Activated T-cell treated with anti-CD3 and anti-CD28 coated beads, Interleukin-2, amount 50 U/mL, for 72 hours (primary cell): Measurements from ENCODE around the gene CAMK2G. TPM values are rescaled to one million over a fixed set of nuclear protein-coding genes. Genes with fewer than 3 reads are reported as not detected.
A peak's percentile ranks its signal among the peaks of the same experiment; 100 is the strongest.
"Not testable (repeated sequence)": the region's sequence is repeated elsewhere in the genome, so short reads cannot be mapped to it uniquely, and the experiment has no call there.

Experiments
- ATAC-seq, 2 donors: fragments of 150-1000 bp; cut with Tn5 transposase; replicated peaks in 1 of 2; 2 replicates each; pipeline ENCODE4 v1.10.0; 2021; ENCODE audit warnings: moderate library complexity in 2 of 2, mild to moderate bottlenecking in 1 of 2
- DNase-seq, 2 donors: peaks; one replicate each; pipeline ENCODE4 v3.0.0; 2021 to 2022; ENCODE audit warnings: mixed read lengths in 1 of 2
- H3K27ac Mint-ChIP-seq: one replicate; pipeline ENCODE4 v1.8.0; 2022; ENCODE audit warnings: mild to moderate bottlenecking, moderate library complexity, mixed read lengths
- H3K27me3 Mint-ChIP-seq: one replicate; pipeline ENCODE4 v1.8.0; 2022; ENCODE audit warnings: low read depth, mixed read lengths
- H3K36me3 Mint-ChIP-seq, 2 donors: one replicate each; pipeline ENCODE4 v1.8.0; 2022; ENCODE audit warnings: mixed read lengths in 2 of 2, mild to moderate bottlenecking in 1 of 2; ENCODE audit not compliant: insufficient read depth in 2 of 2
- H3K4me1 Mint-ChIP-seq: one replicate; pipeline ENCODE4 v1.8.0; 2022; ENCODE audit warnings: low read depth, mixed read lengths
- H3K4me3 Mint-ChIP-seq, 2 donors: one replicate each; pipeline ENCODE4 v1.8.0; 2022; ENCODE audit warnings: mild to moderate bottlenecking in 2 of 2, mixed read lengths in 2 of 2, moderate library complexity in 2 of 2
- H3K9me3 Mint-ChIP-seq, 2 donors: one replicate each; pipeline ENCODE4 v1.8.0; 2022; ENCODE audit warnings: mixed read lengths in 2 of 2
- total RNA-seq, 2 donors: library from RNA; stranded (reverse); gene quantifications; one replicate each; pipeline ENCODE4 v1.2.3, GENCODE V29; 2022

Gene CAMK2G
- total RNA-seq, 2 donors from 2014 or later: 25.0 to 30.3 TPM

GRCh38 chr10:73895381-73895780 is 21.0 kb upstream of the CAMK2G start:
- not testable (repeated sequence) for H3K27ac Mint-ChIP-seq, DNase-seq, H3K9me3 Mint-ChIP-seq, H3K4me1 Mint-ChIP-seq, H3K4me3 Mint-ChIP-seq, H3K36me3 Mint-ChIP-seq, ATAC-seq
- H3K27me3 Mint-ChIP-seq: peaks cover 25% of the 10 kb centered on the region

GRCh38 chr10:73894245-73894971 is 20.1 kb upstream of the CAMK2G start:
- no peak overlapping the region for H3K27ac Mint-ChIP-seq
- H3K9me3 Mint-ChIP-seq: no peaks in the 10 kb centered on the region
- H3K4me1 Mint-ChIP-seq: peaks cover 13% of the 10 kb centered on the region
- ATAC-seq: peak; percentile 82 to 95
- H3K36me3 Mint-ChIP-seq: no peaks in the 10 kb centered on the region
- no peak overlapping the region for H3K4me3 Mint-ChIP-seq
- peak; percentile 46 to 60 for DNase-seq
- peaks cover 21% of the 10 kb centered on the region for H3K27me3 Mint-ChIP-seq

- ATAC-seq (no peak), DNase-seq (no peak)
- Mint-ChIP-seq H3K27me3 (peaks cover 21% of the 10 kb centered on the region), H3K36me3 (no peaks in the 10 kb centered on the region), H3K9me3 (no peaks in the 10 kb centered on the region), H3K4me3 (no peak overlapping the region), H3K27ac (no peak overlapping the region), H3K4me1 (peaks cover 18% of the 10 kb centered on the region)
Measured at GRCh38 chr10:73893426-73893825, 19.1 kb upstream of the CAMK2G start.

- Mint-ChIP-seq H3K36me3 (no peaks in the 10 kb centered on the region), H3K4me1 (peaks cover 18% of the 10 kb centered on the region), H3K4me3 (no peak overlapping the region), H3K27me3 (peaks cover 21% of the 10 kb centered on the region), H3K9me3 (no peaks in the 10 kb centered on the region), H3K27ac (no peak overlapping the region)
- no peak for ATAC-seq
- no peak for DNase-seq
Measured at GRCh38 chr10:73892310-73893030, 18.1 kb upstream of the CAMK2G start.

- Mint-ChIP-seq H3K27ac (no peak overlapping the region), H3K36me3 (no peaks in the 10 kb centered on the region), H3K4me3 (no peak overlapping the region), H3K9me3 (no peaks in the 10 kb centered on the region), H3K4me1 (peaks cover 19% of the 10 kb centered on the region), H3K27me3 (peaks cover 27% of the 10 kb centered on the region)
- ATAC-seq (no peak), DNase-seq (no peak)
Measured at GRCh38 chr10:73891540-73891939, 17.2 kb upstream of the CAMK2G start.

- not testable (repeated sequence) for DNase-seq, H3K4me3 Mint-ChIP-seq, H3K36me3 Mint-ChIP-seq, H3K9me3 Mint-ChIP-seq, H3K27ac Mint-ChIP-seq, ATAC-seq
- Mint-ChIP-seq H3K4me1 (peaks cover 26% of the 10 kb centered on the region), H3K27me3 (peaks cover 27% of the 10 kb centered on the region)
Measured at GRCh38 chr10:73890830-73891229, 16.5 kb upstream of the CAMK2G start.

- Mint-ChIP-seq H3K4me1 (peaks cover 27% of the 10 kb centered on the region), H3K9me3 (no peaks in the 10 kb centered on the region), H3K27me3 (peaks cover 27% of the 10 kb centered on the region), H3K36me3 (no peaks in the 10 kb centered on the region), H3K4me3 (no peak overlapping the region), H3K27ac (no peak overlapping the region)
- DNase-seq: no peak
- ATAC-seq: no peak
Measured at GRCh38 chr10:73890261-73890660, 15.9 kb upstream of the CAMK2G start.

- H3K4me3 Mint-ChIP-seq, H3K9me3 Mint-ChIP-seq, DNase-seq, H3K27ac Mint-ChIP-seq, ATAC-seq, H3K36me3 Mint-ChIP-seq: not testable (repeated sequence)
- Mint-ChIP-seq H3K27me3 (peaks cover 27% of the 10 kb centered on the region), H3K4me1 (peaks cover 21% of the 10 kb centered on the region)
Measured at GRCh38 chr10:73889416-73889815, 15.1 kb upstream of the CAMK2G start.

- H3K4me1 Mint-ChIP-seq: peaks cover 17% of the 10 kb centered on the region
- no peaks in the 10 kb centered on the region for H3K36me3 Mint-ChIP-seq
- DNase-seq (peak; percentile 62 to 65), ATAC-seq (peak; percentile 88 to 91)
- H3K4me3 Mint-ChIP-seq: no peak overlapping the region
- H3K27me3 Mint-ChIP-seq: peaks cover 27% of the 10 kb centered on the region
- H3K27ac Mint-ChIP-seq: no peak overlapping the region
- no peaks in the 10 kb centered on the region for H3K9me3 Mint-ChIP-seq
Measured at GRCh38 chr10:73889014-73889413, 14.7 kb upstream of the CAMK2G start.

- H3K4me3 Mint-ChIP-seq: no peak overlapping the region
- H3K36me3 Mint-ChIP-seq: no peaks in the 10 kb centered on the region
- no peaks in the 10 kb centered on the region for H3K9me3 Mint-ChIP-seq
- no peak overlapping the region for H3K27ac Mint-ChIP-seq
- H3K27me3 Mint-ChIP-seq: peaks cover 25% of the 10 kb centered on the region
- no peak for ATAC-seq
- H3K4me1 Mint-ChIP-seq: peaks cover 17% of the 10 kb centered on the region
- DNase-seq: no peak
Measured at GRCh38 chr10:73888514-73888913, 14.2 kb upstream of the CAMK2G start.

GRCh38 chr10:73887294-73888039 is 13.1 kb upstream of the CAMK2G start:
- Mint-ChIP-seq H3K4me1 (peaks cover 17% of the 10 kb centered on the region), H3K36me3 (no peaks in the 10 kb centered on the region), H3K27me3 (peaks cover 15% of the 10 kb centered on the region), H3K9me3 (no peaks in the 10 kb centered on the region), H3K4me3 (no peak overlapping the region), H3K27ac (no peak overlapping the region)
- ATAC-seq (no peak), DNase-seq (no peak)

GRCh38 chr10:73886661-73887293 is 12.4 kb upstream of the CAMK2G start:
- peaks cover 8% of the 10 kb centered on the region for H3K27me3 Mint-ChIP-seq
- DNase-seq (no peak), ATAC-seq (no peak)
- no peak overlapping the region for H3K4me3 Mint-ChIP-seq
- no peak overlapping the region for H3K27ac Mint-ChIP-seq
- H3K36me3 Mint-ChIP-seq: no peaks in the 10 kb centered on the region
- peaks cover 17% of the 10 kb centered on the region for H3K4me1 Mint-ChIP-seq
- H3K9me3 Mint-ChIP-seq: no peaks in the 10 kb centered on the region

GRCh38 chr10:73886085-73886529 is 11.8 kb upstream of the CAMK2G start:
- peak; percentile 88 to 90 for ATAC-seq
- peaks cover 17% of the 10 kb centered on the region for H3K4me1 Mint-ChIP-seq
- no peaks in the 10 kb centered on the region for H3K36me3 Mint-ChIP-seq
- no peak overlapping the region for H3K27ac Mint-ChIP-seq
- DNase-seq: peak; percentile 74 to 76
- H3K4me3 Mint-ChIP-seq: no peak overlapping the region
- H3K9me3 Mint-ChIP-seq: no peaks in the 10 kb centered on the region
- H3K27me3 Mint-ChIP-seq: peaks cover 6% of the 10 kb centered on the region
